HEK293 (cell line): ENCODE measurements around the gene MAP7D1.
A peak's percentile ranks its signal among the peaks of the same experiment; 100 is the strongest.

ENCODE experiments used
- GFI1B ChIP-seq: fragments of 450-650 bp; formaldehyde crosslinking; IDR thresholded peaks from 2 replicates; pipeline ENCODE4 v1.5.1; 2016; ENCODE audit warnings: missing biosample characterization, missing genetic modification characterization
- GLI2 ChIP-seq: fragments of 450-650 bp; formaldehyde crosslinking; IDR thresholded peaks from 2 replicates; pipeline ENCODE4; 2017; ENCODE audit warnings: missing biosample characterization, missing genetic modification characterization, low read depth, borderline replicate concordance
- GLI4 ChIP-seq: fragments of 450-650 bp; formaldehyde crosslinking; IDR thresholded peaks from 2 replicates; pipeline ENCODE4 v1.5.1; 2016; ENCODE audit warnings: missing biosample characterization, missing genetic modification characterization
- GLIS1 ChIP-seq: fragments of 450-650 bp; formaldehyde crosslinking; IDR thresholded peaks from 2 replicates; pipeline ENCODE4 v1.5.1; 2016; ENCODE audit warnings: missing biosample characterization, missing genetic modification characterization
- KLF10 ChIP-seq: fragments of 450-650 bp; IDR thresholded peaks from 2 replicates; pipeline ENCODE4 v1.5.1; 2018; ENCODE audit warnings: missing biosample characterization, mild to moderate bottlenecking, missing genetic modification characterization
- MEIS1 ChIP-seq: sonication (generic); formaldehyde crosslinking; IDR thresholded peaks from 2 replicates; pipeline ENCODE4 v1.8.1; 2022; ENCODE audit warnings: missing genetic modification reagents, mild to moderate bottlenecking, borderline replicate concordance
- MZF1 ChIP-seq: fragments of 450-650 bp; formaldehyde crosslinking; IDR thresholded peaks from 2 replicates; pipeline ENCODE4 v1.5.1; 2017; ENCODE audit warnings: missing biosample characterization, missing genetic modification characterization, borderline replicate concordance
- OVOL3 ChIP-seq: fragments of 450-650 bp; formaldehyde crosslinking; IDR thresholded peaks from 2 replicates; pipeline ENCODE4 v1.5.1; 2016; ENCODE audit warnings: missing biosample characterization, missing genetic modification characterization
- PATZ1 ChIP-seq: fragments of 450-650 bp; formaldehyde crosslinking; IDR thresholded peaks from 2 replicates; pipeline ENCODE4 v1.5.1; 2016; ENCODE audit warnings: missing biosample characterization, missing genetic modification characterization
- PRDM6 ChIP-seq: fragments of 450-650 bp; formaldehyde crosslinking; IDR thresholded peaks from 2 replicates; pipeline ENCODE4 v1.5.1; 2017; ENCODE audit warnings: missing biosample characterization, missing genetic modification characterization
- SCRT1 ChIP-seq: fragments of 450-650 bp; formaldehyde crosslinking; IDR thresholded peaks from 2 replicates; pipeline ENCODE4 v1.5.1; 2016; ENCODE audit warnings: missing biosample characterization, missing genetic modification characterization, borderline replicate concordance
- SCRT2 ChIP-seq: fragments of 450-650 bp; formaldehyde crosslinking; IDR thresholded peaks from 2 replicates; pipeline ENCODE4 v1.5.1; 2016; ENCODE audit warnings: missing biosample characterization, missing genetic modification characterization
- SETDB1 ChIP-seq: IDR thresholded peaks from one replicate; pipeline ENCODE4 v1.6.1; 2017; ENCODE audit warnings: mild to moderate bottlenecking, low read length, moderate library complexity, mixed read lengths; ENCODE audit not compliant: insufficient read length
- SP2 ChIP-seq: fragments of 450-650 bp; formaldehyde crosslinking; IDR thresholded peaks from 2 replicates; pipeline ENCODE4 v1.5.1; 2016; ENCODE audit warnings: missing biosample characterization, missing genetic modification characterization
- ZBTB1 ChIP-seq: fragments of 450-650 bp; formaldehyde crosslinking; IDR thresholded peaks from 2 replicates; pipeline ENCODE4 v1.5.1; 2016; ENCODE audit warnings: missing biosample characterization, missing genetic modification characterization
- ZBTB17 ChIP-seq: fragments of 450-650 bp; formaldehyde crosslinking; IDR thresholded peaks from 2 replicates; pipeline ENCODE4 v1.5.1; 2016; ENCODE audit warnings: missing biosample characterization, missing genetic modification characterization
- ZNF121 ChIP-seq: fragments of 450-650 bp; formaldehyde crosslinking; IDR thresholded peaks from 2 replicates; pipeline ENCODE4 v1.5.1; 2016; ENCODE audit warnings: missing biosample characterization, missing genetic modification characterization
- ZNF146 ChIP-seq: fragments of 450-650 bp; formaldehyde crosslinking; IDR thresholded peaks from 2 replicates; pipeline ENCODE4 v1.5.1; 2016; ENCODE audit warnings: missing biosample characterization, missing genetic modification characterization
- ZNF148 ChIP-seq: fragments of 450-650 bp; formaldehyde crosslinking; IDR thresholded peaks from 2 replicates; pipeline ENCODE4 v1.5.0; 2017; ENCODE audit warnings: missing biosample characterization, missing genetic modification characterization, borderline replicate concordance
- ZNF2 ChIP-seq: fragments of 450-650 bp; formaldehyde crosslinking; IDR thresholded peaks from 2 replicates; pipeline ENCODE4 v1.5.1; 2016; ENCODE audit warnings: missing biosample characterization, missing genetic modification characterization
- ZNF221 ChIP-seq: fragments of 450-650 bp; formaldehyde crosslinking; IDR thresholded peaks from 2 replicates; pipeline ENCODE4 v1.5.1; 2017; ENCODE audit warnings: missing biosample characterization, missing genetic modification characterization, borderline replicate concordance
- ZNF23 ChIP-seq: fragments of 450-650 bp; formaldehyde crosslinking; IDR thresholded peaks from 2 replicates; pipeline ENCODE4 v1.5.1; 2016; ENCODE audit warnings: missing biosample characterization, missing genetic modification characterization, borderline replicate concordance
- ZNF404 ChIP-seq: fragments of 450-650 bp; formaldehyde crosslinking; IDR thresholded peaks from 2 replicates; pipeline ENCODE4 v1.5.1; 2017; ENCODE audit warnings: missing biosample characterization, missing genetic modification characterization
- ZNF510 ChIP-seq: fragments of 450-650 bp; formaldehyde crosslinking; IDR thresholded peaks from 2 replicates; pipeline ENCODE4 v1.5.1; 2018; ENCODE audit warnings: mild to moderate bottlenecking, missing genetic modification characterization, missing biosample characterization; ENCODE audit not compliant: insufficient replicate concordance
- ZNF521 ChIP-seq: fragments of 450-650 bp; formaldehyde crosslinking; IDR thresholded peaks from 2 replicates; pipeline ENCODE4 v1.5.1; 2017; ENCODE audit warnings: missing biosample characterization, mild to moderate bottlenecking, missing genetic modification characterization
- ZNF544 ChIP-seq: fragments of 450-650 bp; formaldehyde crosslinking; IDR thresholded peaks from 2 replicates; pipeline ENCODE4 v1.5.0; 2017; ENCODE audit warnings: missing biosample characterization, missing genetic modification characterization
- ZNF585B ChIP-seq: fragments of 450-650 bp; formaldehyde crosslinking; IDR thresholded peaks from 2 replicates; pipeline ENCODE4 v1.5.1; 2016; ENCODE audit warnings: missing biosample characterization, missing genetic modification characterization
- ZNF610 ChIP-seq: fragments of 450-650 bp; formaldehyde crosslinking; IDR thresholded peaks from 2 replicates; pipeline ENCODE4 v1.5.1; 2016; ENCODE audit warnings: missing biosample characterization, missing genetic modification characterization, borderline replicate concordance
- ZNF626 ChIP-seq: fragments of 450-650 bp; sonication (Bioruptor Pico); formaldehyde crosslinking; IDR thresholded peaks from 2 replicates; pipeline ENCODE4 v1.5.1; 2018; ENCODE audit warnings: missing biosample characterization, missing genetic modification characterization, inconsistent platforms
- ZNF629 ChIP-seq: fragments of 450-650 bp; formaldehyde crosslinking; IDR thresholded peaks from 2 replicates; pipeline ENCODE4 v1.5.1; 2017; ENCODE audit warnings: missing biosample characterization, missing genetic modification characterization
- ZNF677 ChIP-seq: fragments of 450-650 bp; IDR thresholded peaks from 2 replicates; pipeline ENCODE4 v1.5.0; 2018; ENCODE audit warnings: missing biosample characterization, mild to moderate bottlenecking, missing genetic modification characterization, moderate library complexity
- ZNF747 ChIP-seq: fragments of 450-650 bp; formaldehyde crosslinking; IDR thresholded peaks from 2 replicates; pipeline ENCODE4 v1.5.1; 2016; ENCODE audit warnings: missing biosample characterization, missing genetic modification characterization
- ZNF776 ChIP-seq: fragments of 450-650 bp; formaldehyde crosslinking; IDR thresholded peaks from 2 replicates; pipeline ENCODE4 v1.5.0; 2017; ENCODE audit warnings: missing biosample characterization, missing genetic modification characterization, borderline replicate concordance
- ZNF837 ChIP-seq: fragments of 450-650 bp; formaldehyde crosslinking; IDR thresholded peaks from 2 replicates; pipeline ENCODE4 v1.5.1; 2016; ENCODE audit warnings: missing biosample characterization, missing genetic modification characterization
- ZXDB ChIP-seq: fragments of 450-650 bp; formaldehyde crosslinking; IDR thresholded peaks from 2 replicates; pipeline ENCODE4 v1.5.1; 2016; ENCODE audit warnings: missing biosample characterization, missing genetic modification characterization
- TF ChIP-seq, protein P1 (sequence below): fragments of 450-650 bp; formaldehyde crosslinking; IDR thresholded peaks from 2 replicates; pipeline ENCODE4 v1.5.1; 2016; ENCODE audit warnings: missing biosample characterization, missing genetic modification characterization

MAP7D1 gene

GRCh38 chr1:36187800-36188593 lies 32.0 kb downstream of the MAP7D1 start (continued):
- TF ChIP-seq ZNF544 (tag by site-specific recombination) = no peak
- no peak for TF ChIP-seq ZNF148 (tag by site-specific recombination)
- peak; percentile 46 for TF ChIP-seq SP2 (tag by site-specific recombination)
- TF ChIP-seq ZNF510 (tag by site-specific recombination) = no peak
- no peak for TF ChIP-seq ZBTB1 (tag by site-specific recombination)
- TF ChIP-seq ZNF585B (tag by site-specific recombination) = no peak
- TF ChIP-seq ZNF146 (tag by site-specific recombination) = no peak
- no peak for TF ChIP-seq SCRT2 (tag by site-specific recombination)
- no peak for TF ChIP-seq MZF1 (tag by site-specific recombination)
- no peak for TF ChIP-seq GLI4 (tag by site-specific recombination)
- no peak for TF ChIP-seq ZNF747 (tag by site-specific recombination)
- TF ChIP-seq ZNF121 (tag by site-specific recombination) = no peak
- no peak for TF ChIP-seq ZNF677
- TF ChIP-seq SCRT1 (tag by site-specific recombination) = no peak
- no peak for TF ChIP-seq ZNF610 (tag by site-specific recombination)
- no peak for TF ChIP-seq GFI1B
- TF ChIP-seq ZNF629 = no peak
- no peak for TF ChIP-seq PRDM6 (tag by site-specific recombination)
- TF ChIP-seq ZXDB (tag by site-specific recombination) = 0 out of 2 replicates have a peak, but pooled peaks have one; percentile 19
- TF ChIP-seq ZNF221 (tag by site-specific recombination) = no peak
- no peak for TF ChIP-seq ZNF521 (tag by site-specific recombination)
- TF ChIP-seq, protein P1, sequence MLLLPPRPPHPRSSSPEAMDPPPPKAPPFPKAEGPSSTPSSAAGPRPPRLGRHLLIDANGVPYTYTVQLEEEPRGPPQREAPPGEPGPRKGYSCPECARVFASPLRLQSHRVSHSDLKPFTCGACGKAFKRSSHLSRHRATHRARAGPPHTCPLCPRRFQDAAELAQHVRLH (tag by site-specific recombination) = no peak
- no peak for TF ChIP-seq ZNF837 (tag by site-specific recombination)
- TF ChIP-seq ZNF404 (tag by site-specific recombination) = no peak
- TF ChIP-seq ZBTB17 (tag by site-specific recombination) = peak; percentile 81; the same call in 1 of the 2 replicates
- no peak for TF ChIP-seq GLI2
- TF ChIP-seq ZNF23 (tag by site-specific recombination) = no peak
- no peak for TF ChIP-seq ZNF626 (tag by site-specific recombination)
- no peak for TF ChIP-seq MEIS1 (CRISPR knock-in tag)
- TF ChIP-seq ZNF776 = no peak
- TF ChIP-seq PATZ1 = peak; percentile 86
- TF ChIP-seq GLIS1 = no peak
- TF ChIP-seq ZNF2 (tag by site-specific recombination) = peak; percentile 85
- no peak for TF ChIP-seq KLF10 (tag by site-specific recombination)
- no peak for TF ChIP-seq SETDB1
- no peak for TF ChIP-seq OVOL3 (tag by site-specific recombination)
